ENCODE data around the gene EMC9. TPM values are rescaled to one million over a fixed set of nuclear protein-coding genes. Genes with fewer than 3 reads are reported as not detected.

Gene EMC9
- total RNA-seq, 1 donor, result 4.1 TPM

DNA sequence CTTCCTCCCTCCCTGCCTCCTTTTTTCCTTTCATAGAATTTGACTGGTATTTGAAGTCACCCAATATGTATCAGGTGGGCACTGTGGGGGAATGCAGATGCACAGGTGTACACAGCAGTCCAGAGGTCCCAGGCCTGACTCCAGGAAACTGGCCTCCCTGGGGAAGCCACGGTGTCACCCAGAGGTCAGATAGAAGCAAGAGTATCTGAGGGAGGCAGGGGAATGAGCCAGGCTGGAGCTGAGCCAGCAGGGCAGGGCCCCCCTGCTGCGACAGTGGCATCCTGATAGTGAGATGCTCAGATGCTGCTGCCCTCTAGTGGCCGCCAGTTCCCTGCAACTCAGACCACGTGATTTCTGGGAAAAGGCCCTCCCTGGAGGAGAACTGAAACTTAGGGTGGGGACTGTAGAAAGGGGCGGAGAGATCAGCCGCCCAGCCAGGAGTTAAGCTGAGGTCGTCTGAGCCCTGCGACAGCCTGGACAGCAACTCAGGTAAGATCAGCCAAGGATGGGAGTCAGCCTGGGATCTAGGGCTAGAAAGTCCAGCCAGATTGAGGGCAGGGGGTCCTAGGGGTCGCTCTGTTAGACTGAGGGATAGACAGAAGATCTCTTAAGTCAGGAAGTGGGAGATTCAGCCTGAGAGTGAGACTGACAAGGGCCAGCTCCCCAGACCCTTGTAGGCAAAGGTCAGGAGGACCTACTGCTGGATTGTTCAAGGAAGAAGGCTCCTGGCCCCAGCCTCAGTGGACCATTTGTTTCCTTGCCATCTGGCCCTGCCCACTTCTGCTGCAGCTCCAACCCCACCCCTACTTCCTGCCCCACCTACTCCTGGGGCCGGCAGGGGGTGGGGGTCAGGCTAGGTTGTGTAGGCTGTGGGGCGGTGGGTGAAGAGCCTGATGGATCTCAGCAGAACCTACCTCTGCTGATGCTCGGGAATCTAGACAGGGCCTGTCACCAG lies 19.7 kb upstream of the EMC9 start, which contains the start of gene IRF9:
Gene IRF9, plus strand, starts transcription at position 416 of the 955 bp plus-strand sequence. CDS start 880 bp downstream, outside the sequence.
- Histone ChIP-seq H3K9me3 (ENCODE audit: low read depth, low read length) (no peaks in the 10 kb centered on the region), H3K4me1 (ENCODE audit: insufficient read depth, low read length) (peaks cover 55% of the 10 kb centered on the region), H3K4me3 (ENCODE audit: low read length) (peak within 1 kb of the TSS; percentile 76)

DNA sequence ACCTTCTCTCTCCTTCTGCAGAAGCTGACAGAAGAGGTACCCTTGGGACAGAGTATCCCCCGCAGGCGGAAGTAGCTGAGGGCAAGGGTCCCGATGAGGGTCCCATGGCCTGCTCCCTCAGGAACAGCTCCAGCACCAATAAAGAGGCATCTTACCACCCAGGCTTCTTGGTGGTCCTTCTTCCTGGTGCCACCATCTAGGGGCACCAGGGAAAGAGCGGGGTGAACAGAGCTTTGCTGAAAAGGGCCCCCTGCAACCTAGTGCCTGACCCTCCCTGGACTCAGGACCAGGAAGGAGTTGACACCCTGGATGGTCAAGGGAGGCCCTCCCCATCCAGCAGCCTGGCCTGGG lies 19.1 kb upstream of the EMC9 start:
- H3K4me3 ChIP-seq (ENCODE audit: low read length), result no peak overlapping the region
- H3K9me3 ChIP-seq (ENCODE audit: low read depth, low read length), result no peaks in the 10 kb centered on the region
- H3K27me3 ChIP-seq (ENCODE audit: insufficient read depth, low read length), result no peaks in the 10 kb centered on the region
- H3K4me1 ChIP-seq (ENCODE audit: insufficient read depth, low read length), result peaks cover 49% of the 10 kb centered on the region

More for the DNA sequence above, 19.7 kb upstream of the EMC9 start, which contains the start of gene IRF9:
- no peaks in the 10 kb centered on the region for H3K27me3 ChIP-seq (ENCODE audit: insufficient read depth, low read length)

DNA sequence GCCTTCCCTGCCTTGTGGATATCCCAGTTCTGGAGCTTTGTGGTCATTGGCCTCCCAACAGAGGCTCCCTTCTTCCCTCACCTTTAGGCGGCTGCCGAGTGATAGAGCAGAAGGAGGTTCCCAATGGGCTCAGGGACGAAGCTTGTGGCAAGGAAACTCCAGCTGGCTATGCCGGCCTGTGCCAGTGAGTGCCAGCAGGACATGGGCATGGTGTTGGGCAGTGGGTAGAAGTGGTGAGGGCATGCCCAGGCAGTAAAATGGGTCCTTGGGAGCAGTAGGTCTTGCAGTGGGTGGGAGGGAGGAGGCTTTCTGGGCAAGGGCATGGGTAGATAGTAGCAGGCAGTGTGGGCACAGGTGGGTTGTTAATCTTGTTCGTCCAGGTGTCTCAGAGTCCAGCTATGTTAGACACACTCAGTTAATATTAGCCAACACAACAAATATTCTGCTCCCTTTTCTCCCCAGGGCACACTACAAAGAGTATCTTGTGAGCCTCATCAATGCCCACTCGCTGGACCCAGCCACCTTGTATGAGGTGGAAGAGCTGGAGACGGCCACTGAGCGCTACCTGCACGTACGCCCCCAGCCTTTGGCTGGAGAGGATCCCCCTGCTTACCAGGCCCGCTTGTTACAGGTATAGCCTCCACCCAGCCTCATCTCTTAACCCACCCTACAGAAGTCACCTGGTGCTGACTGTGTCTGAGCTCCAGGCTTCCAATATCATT lies 18.5 kb upstream of the EMC9 start:
- H3K4me3 ChIP-seq (ENCODE audit: low read length), result no peak overlapping the region
- no peaks in the 10 kb centered on the region for H3K9me3 ChIP-seq (ENCODE audit: low read depth, low read length)
- peaks cover 43% of the 10 kb centered on the region for H3K4me1 ChIP-seq (ENCODE audit: insufficient read depth, low read length)
- H3K27me3 ChIP-seq (ENCODE audit: insufficient read depth, low read length), result no peaks in the 10 kb centered on the region

DNA sequence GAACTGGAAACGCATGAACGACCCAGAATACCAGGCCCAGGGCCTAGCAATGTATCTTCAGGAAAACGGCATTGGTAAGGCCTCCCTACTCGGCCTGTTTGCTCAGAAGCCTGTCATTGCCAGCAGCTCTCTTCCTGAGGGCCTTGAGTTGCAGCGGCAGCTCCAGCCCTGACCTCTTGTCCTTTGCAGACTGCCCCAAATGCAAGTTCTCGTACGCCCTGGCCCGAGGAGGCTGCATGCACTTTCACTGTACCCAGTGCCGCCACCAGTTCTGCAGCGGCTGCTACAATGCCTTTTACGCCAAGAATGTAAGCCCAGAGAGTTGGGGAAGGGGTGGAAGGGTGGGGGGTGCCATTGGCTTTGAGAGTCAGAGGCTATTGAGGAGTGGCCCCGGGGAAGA lies 15.9 kb upstream of the EMC9 start:
- Histone ChIP-seq H3K4me1 (ENCODE audit: insufficient read depth, low read length) (peaks cover 17% of the 10 kb centered on the region), H3K9me3 (ENCODE audit: low read depth, low read length) (no peaks in the 10 kb centered on the region), H3K27me3 (ENCODE audit: insufficient read depth, low read length) (no peaks in the 10 kb centered on the region), H3K4me3 (ENCODE audit: low read length) (no peak overlapping the region)

DNA sequence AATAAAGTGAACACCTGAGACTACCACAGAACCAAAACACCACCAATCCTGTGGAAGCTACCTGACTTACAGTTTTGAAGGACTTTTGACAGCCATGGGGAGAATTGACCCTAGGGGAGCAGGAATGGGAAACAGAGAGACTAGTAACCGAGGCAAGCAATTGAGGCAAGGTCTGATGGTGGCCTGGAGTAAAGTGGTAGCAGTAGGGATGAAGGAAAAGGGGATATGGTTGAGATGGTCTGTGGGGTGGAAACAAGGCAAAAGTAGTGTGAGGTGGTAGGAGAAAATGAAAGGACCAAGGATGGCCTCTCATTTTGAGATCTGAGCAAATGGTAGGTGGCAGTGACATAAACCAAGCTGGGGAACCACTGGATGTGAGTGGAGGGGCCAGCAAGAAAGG lies 15.4 kb upstream of the EMC9 start:
- Histone ChIP-seq H3K4me1 (ENCODE audit: insufficient read depth, low read length) (peaks cover 12% of the 10 kb centered on the region), H3K27me3 (ENCODE audit: insufficient read depth, low read length) (no peaks in the 10 kb centered on the region), H3K9me3 (ENCODE audit: low read depth, low read length) (no peaks in the 10 kb centered on the region), H3K4me3 (ENCODE audit: low read length) (no peak overlapping the region)

DNA sequence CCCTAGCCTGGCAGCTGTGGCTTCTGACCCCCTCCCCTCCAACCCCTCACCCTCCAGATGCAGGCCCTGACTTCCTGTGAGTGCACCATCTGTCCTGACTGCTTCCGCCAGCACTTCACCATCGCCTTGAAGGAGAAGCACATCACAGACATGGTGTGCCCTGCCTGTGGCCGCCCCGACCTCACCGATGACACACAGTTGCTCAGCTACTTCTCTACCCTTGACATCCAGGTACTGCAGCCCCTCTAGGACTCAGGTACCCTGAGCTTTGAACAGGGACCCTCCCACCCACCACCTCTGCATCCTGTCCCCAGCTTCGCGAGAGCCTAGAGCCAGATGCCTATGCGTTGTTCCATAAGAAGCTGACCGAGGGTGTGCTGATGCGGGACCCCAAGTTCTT lies 13.7 kb upstream of the EMC9 start:
- Histone ChIP-seq H3K9me3 (ENCODE audit: low read depth, low read length) (no peaks in the 10 kb centered on the region), H3K27me3 (ENCODE audit: insufficient read depth, low read length) (no peaks in the 10 kb centered on the region), H3K4me3 (ENCODE audit: low read length) (no peak overlapping the region), H3K4me1 (ENCODE audit: insufficient read depth, low read length) (peaks cover 4% of the 10 kb centered on the region)

DNA sequence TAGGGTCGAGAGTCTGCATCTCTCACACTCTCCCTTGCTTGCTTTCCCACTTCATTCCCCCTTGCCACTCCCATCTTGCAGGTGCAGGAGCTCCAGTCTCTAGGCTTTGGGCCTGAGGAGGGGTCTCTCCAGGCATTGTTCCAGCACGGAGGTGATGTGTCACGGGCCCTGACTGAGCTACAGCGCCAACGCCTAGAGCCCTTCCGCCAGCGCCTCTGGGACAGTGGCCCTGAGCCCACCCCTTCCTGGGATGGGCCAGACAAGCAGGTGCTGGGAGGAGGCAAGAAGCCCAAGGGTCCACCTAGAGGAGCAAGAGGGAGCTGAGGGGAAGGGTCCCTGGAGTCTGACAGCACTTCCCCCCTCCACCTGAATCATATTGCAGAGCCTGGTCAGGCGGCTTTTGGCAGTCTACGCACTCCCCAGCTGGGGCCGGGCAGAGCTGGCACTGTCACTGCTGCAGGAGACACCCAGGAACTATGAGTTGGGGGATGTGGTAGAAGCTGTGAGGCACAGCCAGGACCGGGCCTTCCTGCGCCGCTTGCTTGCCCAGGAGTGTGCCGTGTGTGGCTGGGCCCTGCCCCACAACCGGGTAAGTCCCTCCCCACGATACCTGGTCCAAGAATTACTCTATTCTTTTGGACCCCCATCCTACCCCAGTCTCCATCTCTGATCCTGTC lies 10.2 kb upstream of the EMC9 start:
- Histone ChIP-seq H3K9me3 (ENCODE audit: low read depth, low read length) (no peaks in the 10 kb centered on the region), H3K4me1 (ENCODE audit: insufficient read depth, low read length) (peaks cover 23% of the 10 kb centered on the region), H3K27me3 (ENCODE audit: insufficient read depth, low read length) (no peaks in the 10 kb centered on the region), H3K4me3 (ENCODE audit: low read length) (no peak overlapping the region)

DNA sequence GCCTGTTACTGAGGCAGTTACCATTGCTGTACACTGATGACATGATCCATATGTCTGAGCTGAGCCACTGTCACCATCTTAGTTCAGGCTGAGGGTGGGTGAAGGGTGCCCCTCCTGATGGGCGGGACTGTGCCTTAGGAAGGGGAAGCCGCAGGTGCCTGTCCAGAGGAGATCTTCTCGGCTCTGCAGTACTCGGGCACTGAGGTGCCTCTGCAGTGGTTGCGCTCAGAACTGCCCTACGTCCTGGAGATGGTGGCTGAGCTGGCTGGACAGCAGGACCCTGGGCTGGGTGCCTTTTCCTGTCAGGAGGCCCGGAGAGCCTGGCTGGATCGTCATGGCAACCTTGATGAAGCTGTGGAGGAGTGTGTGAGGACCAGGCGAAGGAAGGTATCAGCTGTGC lies 9.6 kb upstream of the EMC9 start:
- H3K9me3 ChIP-seq (ENCODE audit: low read depth, low read length), result no peaks in the 10 kb centered on the region
- H3K27me3 ChIP-seq (ENCODE audit: insufficient read depth, low read length), result no peaks in the 10 kb centered on the region
- H3K4me1 ChIP-seq (ENCODE audit: insufficient read depth, low read length), result peaks cover 25% of the 10 kb centered on the region
- no peak overlapping the region for H3K4me3 ChIP-seq (ENCODE audit: low read length)

DNA sequence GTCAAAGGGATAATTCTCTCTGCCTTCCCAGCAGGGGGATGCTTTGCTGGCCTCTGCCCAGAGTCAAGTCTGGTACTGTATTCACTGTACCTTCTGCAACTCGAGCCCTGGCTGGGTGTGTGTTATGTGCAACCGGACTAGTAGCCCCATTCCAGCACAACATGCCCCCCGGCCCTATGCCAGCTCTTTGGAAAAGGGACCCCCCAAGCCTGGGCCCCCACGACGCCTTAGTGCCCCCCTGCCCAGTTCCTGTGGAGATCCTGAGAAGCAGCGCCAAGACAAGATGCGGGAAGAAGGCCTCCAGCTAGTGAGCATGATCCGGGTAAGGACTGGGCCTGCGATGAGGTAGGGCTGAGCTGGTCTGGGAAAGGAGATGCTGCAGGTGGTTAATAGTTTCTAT lies 9.2 kb upstream of the EMC9 start:
- no peaks in the 10 kb centered on the region for H3K27me3 ChIP-seq (ENCODE audit: insufficient read depth, low read length)
- H3K9me3 ChIP-seq (ENCODE audit: low read depth, low read length), result no peaks in the 10 kb centered on the region
- peaks cover 29% of the 10 kb centered on the region for H3K4me1 ChIP-seq (ENCODE audit: insufficient read depth, low read length)
- no peak overlapping the region for H3K4me3 ChIP-seq (ENCODE audit: low read length)

DNA sequence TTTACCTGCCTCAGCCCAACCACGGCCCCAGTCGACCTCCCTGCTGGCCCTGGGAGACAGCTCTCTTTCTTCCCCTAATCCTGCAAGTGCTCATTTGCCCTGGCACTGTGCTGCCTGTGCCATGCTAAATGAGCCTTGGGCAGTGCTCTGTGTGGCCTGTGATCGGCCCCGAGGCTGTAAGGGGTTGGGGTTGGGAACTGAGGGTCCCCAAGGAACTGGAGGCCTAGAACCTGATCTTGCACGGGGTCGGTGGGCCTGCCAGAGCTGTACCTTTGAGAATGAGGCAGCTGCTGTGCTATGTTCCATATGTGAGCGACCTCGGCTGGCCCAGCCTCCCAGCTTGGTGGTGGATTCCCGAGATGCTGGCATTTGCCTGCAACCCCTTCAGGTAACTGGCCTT lies 8.7 kb upstream of the EMC9 start:
- peaks cover 34% of the 10 kb centered on the region for H3K4me1 ChIP-seq (ENCODE audit: insufficient read depth, low read length)
- no peak overlapping the region for H3K4me3 ChIP-seq (ENCODE audit: low read length)
- no peaks in the 10 kb centered on the region for H3K9me3 ChIP-seq (ENCODE audit: low read depth, low read length)
- H3K27me3 ChIP-seq (ENCODE audit: insufficient read depth, low read length), result no peaks in the 10 kb centered on the region

DNA sequence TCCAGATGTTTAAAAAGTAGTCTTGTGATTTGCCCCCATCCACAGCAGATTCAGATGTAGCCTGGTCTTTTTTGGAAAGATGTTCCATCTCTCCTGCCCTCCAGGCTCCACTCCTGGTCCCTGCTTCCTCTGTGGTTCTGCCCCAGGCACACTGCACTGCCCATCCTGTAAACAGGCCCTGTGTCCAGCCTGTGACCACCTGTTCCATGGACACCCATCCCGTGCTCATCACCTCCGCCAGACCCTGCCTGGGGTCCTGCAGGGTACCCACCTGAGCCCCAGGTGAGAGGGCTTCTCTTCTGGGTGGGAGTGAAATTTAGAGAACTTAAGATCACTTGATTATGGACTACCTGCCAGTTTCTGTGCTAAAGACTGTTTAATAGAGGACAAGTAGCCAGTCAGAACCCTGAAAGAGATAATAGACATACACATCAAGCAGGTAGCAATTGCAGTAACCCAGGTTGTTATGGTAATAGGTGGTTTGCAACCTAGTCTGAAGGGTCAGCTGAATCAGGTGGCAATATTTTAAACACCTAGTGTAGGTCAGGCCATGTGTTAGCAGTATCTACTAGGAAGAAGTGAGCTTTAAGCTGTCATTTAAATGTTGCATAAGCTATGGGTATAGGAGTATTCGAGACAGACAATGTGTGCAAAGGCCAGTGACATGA lies 8.0 kb upstream of the EMC9 start:
- Histone ChIP-seq H3K9me3 (ENCODE audit: low read depth, low read length) (no peaks in the 10 kb centered on the region), H3K4me1 (ENCODE audit: insufficient read depth, low read length) (peaks cover 40% of the 10 kb centered on the region), H3K27me3 (ENCODE audit: insufficient read depth, low read length) (no peaks in the 10 kb centered on the region), H3K4me3 (ENCODE audit: low read length) (no peak overlapping the region)

DNA sequence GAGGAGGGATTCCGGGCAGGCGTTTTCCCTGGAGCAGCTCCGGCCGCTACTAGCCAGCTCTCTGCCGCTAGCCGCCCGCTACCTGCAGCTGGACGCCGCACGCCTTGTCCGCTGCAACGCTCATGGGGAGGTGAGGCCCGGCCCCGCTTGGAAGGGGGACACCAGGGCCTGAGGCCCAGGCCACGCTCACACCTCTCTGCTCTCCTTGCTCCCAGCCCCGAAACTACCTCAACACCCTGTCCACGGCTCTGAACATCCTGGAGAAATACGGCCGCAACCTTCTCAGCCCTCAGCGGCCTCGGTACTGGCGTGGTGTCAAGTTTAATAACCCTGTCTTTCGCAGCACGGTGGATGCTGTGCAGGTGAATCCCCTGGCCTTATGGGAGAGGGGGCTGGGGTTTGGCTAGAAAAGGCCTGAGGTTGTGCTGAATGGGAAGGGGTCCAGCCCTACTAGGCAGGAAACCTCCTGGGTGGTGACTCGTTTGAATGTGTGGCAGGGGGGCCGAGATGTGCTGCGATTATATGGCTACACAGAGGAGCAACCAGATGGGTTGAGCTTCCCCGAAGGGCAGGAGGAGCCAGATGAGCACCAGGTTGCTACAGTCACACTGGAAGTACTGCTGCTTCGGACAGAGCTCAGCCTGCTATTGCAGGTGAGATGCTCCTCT lies 6.5 kb upstream of the EMC9 start:
- H3K4me1 ChIP-seq (ENCODE audit: insufficient read depth, low read length), result peaks cover 40% of the 10 kb centered on the region
- peak overlapping the region; percentile 94 for H3K4me3 ChIP-seq (ENCODE audit: low read length)
- no peaks in the 10 kb centered on the region for H3K27me3 ChIP-seq (ENCODE audit: insufficient read depth, low read length)
- no peaks in the 10 kb centered on the region for H3K9me3 ChIP-seq (ENCODE audit: low read depth, low read length)

DNA sequence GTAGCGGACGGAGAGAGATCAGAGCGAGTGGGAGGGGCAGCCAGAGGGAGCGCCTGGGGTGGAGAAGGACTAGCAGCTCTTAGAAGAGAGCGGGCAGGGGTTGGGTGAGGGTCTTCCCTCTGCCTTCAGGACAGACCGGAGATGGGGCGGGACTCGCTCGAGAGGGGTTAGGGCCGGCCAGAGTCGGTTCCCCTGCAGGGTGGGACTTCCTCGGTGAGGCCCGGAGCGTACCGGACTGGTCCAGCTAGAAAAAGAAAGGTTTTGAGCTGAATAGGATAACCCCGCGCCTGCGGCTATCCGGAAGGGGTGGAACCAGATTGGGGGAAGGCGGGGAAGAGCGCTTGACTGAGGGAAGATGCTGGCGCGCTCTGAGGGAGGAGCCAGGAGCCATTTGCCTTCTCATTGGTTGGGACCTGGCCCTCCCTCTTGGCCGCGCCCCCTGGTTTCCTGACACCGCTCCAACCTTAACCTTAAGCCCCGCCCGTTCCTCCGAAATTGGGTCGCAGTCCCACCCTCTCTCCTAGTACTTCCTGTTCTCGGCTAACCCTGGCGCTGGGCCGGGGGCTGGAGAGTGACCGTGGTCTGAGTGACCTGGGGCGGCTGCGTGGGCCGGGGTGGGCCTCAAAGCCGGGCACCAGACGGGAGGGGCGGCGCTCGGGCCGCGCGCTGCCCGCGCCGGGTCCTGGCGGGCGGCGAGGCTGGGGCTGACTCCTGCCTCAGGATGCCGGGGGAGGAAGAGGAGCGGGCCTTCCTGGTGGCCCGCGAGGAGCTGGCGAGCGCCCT lies 5.8 kb upstream of the EMC9 start, which contains the start of gene RNF31:
Gene RNF31, plus strand, starts transcription at position 521 of the 783 bp plus-strand sequence. Its CDS starts 201 bp downstream, at position 722.
- peaks cover 42% of the 10 kb centered on the region for H3K4me1 ChIP-seq (ENCODE audit: insufficient read depth, low read length)
- H3K4me3 ChIP-seq (ENCODE audit: low read length), result peak within 1 kb of the TSS; percentile 94
- H3K27me3 ChIP-seq (ENCODE audit: insufficient read depth, low read length), result no peaks in the 10 kb centered on the region
- H3K9me3 ChIP-seq (ENCODE audit: low read depth, low read length), result no peaks in the 10 kb centered on the region

Measured in mononuclear cell (primary cell).